GM18520 (cell line): Measurements from ENCODE around the gene DGKZ.

Source experiments
- ATAC-seq: cut with Tn5 transposase; IDR thresholded peaks from one replicate; pipeline ENCODE4 v1.9.1; 2021; ENCODE audit not compliant: unreplicated experiment

DGKZ gene

DNA sequence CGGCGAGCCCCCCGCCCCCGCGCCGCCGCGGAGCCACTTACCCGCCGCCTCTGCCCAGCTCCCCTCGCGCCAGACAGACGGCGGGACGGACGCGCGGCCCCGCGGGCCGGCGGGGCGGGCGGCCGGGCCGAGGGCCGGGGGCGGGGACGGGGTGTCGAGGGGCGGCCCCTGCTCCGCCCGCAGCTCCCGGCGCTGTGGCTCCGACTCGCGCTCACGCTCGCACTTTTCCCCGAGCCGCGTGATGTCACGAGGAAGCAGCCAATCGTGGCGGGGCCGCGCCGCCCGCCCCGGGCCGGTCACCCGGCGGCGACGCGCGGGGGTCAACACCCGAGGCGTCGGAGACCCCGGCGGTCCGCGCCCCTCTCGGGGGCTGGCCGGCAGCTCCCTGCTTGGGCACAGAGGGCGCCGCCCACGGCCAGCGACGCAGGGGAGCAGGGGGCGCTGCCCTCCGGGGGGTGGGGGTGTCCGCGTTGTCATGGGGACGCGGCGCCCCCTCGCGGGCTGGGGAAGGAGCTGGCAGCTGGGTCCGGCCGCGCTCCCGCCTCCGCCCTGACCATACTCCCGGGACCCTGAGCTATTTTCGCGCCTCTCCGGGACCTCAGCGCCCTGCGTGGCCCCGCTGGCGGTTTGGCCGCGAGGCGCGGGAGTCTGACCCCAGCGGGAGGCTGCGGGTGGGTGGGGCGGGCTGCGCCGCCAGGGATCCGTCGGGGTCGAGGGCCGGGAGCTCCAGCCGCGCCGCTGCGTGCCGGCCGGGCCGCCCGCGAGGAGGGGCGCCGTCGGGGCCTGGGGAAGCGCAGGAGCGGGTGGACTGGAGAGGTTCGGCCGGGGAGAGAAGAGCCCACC is 44.5 kb downstream of the DGKZ start, which contains the start of gene CHRM4:
CHRM4 (minus strand) TSS at position 199 of the 843 bp plus-strand sequence. CDS start 5,219 bp downstream, outside the sequence.
- no peak for ATAC-seq

DNA sequence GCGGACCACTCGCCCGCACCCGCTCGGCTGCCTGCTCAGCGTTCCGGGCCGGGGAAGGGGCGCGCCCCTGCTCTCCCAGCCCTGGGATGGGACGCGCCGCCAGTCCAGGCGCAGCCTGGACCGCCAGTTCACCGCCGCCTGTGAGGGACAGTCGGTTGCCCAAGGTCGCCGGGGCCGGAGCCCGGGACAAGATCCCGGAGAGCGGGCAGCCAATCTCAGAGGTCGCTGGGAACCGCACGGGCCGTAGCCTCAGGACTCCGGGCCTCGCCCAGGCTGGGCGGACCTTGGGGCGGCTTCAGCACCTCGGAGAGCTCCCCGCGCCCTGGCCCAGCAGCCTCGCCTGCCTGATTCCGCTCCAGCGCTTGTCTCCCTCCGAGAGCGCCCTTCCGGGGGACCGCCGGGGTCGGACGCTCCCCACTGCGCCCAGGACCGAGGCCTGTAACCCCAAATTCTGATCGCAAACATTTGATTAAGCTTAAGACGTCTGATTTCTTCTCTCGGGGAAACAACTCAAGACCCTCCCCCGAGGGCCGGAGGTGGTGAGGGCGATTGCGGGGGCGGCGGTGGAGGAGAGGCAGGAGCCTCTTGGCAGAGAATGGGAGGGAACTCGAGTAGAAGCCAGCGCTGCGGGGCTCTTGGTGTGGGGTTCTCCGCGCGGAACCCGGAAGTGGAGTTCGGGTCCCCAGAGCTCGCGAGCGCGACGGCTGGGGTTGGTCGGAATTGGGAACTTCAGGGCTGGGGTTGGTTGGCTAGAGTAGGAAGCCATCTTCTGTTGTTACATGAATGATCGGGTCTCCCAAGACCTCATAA is 45.4 kb downstream of the DGKZ start:
- peak; percentile 36 for ATAC-seq

DNA sequence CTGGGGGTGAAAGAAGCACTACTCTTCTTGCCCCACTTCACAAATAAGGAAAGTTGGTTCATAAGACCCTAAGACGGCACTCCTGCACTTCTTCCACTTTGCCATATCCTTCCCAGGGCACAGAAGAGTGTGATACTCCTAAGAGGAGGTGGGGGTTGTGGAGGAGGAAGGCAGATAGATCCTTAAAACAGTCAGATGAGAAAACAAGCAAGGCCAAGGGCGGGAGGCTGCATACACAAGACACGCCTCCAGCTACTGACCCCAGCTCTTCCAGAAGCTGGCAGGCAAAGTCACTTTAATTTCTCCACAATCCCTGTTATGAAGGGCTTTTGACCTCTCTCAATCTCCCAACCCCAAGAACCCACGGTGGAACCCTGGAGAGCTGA is 46.0 kb downstream of the DGKZ start:
- ATAC-seq, result no peak

DNA sequence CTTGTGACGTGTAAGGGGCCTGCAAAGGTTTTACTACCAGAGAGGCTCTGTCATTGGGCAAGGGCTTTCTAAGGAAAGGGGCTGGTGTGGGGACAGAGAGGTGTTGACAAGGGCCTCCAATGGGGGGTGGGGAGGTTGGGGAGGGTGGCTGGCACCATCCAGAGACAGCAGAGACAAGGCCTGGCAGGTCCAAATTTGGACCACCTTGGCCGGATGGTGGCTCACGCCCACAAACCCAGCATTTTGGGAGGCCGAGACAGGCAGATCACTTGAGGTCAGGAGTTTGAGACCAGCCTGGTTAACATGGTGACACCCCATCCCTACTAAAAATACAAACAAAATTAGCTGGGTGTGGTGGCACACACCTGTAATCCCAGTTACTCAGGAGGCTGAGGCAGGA is 46.5 kb downstream of the DGKZ start:
- no peak for ATAC-seq

DNA sequence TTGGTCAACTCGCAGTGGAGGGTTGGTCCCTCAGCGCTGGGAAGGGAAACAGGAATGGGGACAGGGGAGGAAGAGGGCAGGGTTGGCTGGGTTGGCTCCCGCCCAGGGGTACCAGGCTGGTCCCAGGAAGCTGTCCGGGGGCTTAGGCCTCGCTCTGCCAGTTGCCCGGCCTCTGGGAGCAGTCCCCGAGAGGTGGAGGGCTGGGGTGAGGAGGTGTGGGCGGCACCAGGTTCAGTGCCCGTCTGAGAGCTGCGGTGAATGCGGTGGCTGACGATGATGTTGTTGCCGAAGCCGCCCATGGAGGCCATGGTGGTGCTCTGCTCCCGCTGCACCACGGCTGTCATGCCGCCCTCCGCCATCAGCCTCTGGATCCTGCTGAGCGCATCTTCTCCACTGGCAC is 50.3 kb downstream of the DGKZ start:
- no peak for ATAC-seq

DNA sequence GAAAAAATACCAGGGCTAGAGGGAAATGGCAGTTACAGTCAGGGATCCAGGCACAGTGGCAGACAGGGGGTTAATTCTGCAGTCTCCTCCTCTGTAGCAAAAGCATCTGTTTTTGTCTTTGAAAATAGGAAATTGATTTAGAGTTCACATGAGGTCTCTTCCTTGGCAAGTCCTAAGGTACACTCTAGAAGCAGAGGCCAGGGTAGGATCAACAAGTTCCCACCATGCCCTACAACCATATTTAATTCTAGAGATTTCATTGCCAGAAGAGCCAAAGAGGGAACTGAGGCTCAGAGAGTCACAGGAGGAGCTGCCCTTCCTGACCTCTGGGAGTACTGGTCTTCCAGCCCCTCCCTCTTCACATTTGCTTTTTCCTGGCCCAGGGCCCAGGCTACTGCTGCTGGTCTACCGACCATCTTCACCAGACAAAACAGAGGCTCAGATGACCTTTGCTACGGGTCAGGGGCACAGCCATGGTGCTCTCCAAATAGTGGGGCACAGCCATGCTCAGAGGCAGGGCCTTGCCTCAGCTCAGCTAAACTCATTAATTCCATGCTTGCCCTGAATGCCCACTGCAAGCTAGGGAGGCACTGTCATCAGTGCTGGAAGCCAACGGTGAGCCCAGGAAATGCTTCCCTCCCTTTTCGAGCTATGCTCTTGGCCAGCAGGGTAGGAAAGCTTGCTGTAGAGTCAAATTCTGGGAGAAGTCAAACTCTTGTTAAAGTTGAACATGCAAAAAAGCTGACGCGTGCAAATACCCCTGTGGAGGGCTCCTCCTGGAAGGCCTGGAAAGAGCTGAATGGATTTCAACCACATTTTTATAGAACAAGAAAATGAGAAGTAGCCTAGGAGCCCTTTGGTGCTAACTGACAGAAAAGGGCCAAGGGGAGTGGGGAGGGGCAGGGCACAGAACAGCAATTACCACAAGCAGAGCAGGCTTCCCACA is 56.0 kb downstream of the DGKZ start:
- no peak for ATAC-seq

DNA sequence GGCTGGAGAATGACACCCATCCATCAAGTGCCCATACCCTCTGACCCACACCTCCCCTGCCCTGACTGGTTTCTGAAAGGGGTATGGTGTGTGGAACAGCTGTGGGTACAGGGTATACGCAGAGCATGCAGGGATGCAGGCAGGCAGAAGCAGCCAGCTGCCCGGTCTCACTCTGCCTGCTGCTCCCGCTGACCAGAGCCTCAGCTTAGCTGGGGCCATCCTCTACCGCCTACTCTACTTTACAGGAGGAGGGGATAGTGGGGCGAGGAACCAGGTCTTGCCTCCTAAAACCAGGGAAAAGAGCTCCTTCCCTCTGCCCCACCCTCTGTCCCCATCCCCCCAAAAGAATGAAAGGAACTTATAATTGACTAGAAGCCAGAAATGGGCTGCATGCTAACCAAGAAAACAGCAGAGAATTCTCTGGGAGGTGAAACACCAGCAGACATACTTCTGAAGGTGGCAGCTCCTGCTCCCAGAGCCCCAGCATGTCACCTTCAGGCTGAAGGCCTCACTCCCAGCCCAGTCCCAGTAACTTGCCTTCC is 57.3 kb downstream of the DGKZ start:
- no peak for ATAC-seq

DNA sequence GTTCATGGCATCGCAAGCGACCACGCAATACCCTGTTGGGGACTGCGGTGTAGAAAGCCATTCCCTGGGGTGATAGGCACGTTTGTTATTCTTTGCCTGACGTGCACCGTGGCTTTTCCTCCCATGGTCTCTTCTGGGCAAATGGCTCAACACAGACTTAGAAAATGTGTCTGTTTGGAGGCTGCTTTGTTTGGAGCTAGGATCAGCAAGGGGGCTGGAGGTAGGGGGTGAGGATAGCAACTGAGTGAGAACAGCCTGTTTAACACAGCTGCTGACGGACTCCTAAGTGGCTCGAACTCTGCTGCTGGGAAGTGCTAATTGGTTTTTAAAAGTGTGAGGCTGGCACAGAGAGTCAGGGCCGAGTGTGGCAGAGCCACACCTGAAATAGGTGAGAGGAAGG is 60.4 kb downstream of the DGKZ start:
- ATAC-seq, result no peak

DNA sequence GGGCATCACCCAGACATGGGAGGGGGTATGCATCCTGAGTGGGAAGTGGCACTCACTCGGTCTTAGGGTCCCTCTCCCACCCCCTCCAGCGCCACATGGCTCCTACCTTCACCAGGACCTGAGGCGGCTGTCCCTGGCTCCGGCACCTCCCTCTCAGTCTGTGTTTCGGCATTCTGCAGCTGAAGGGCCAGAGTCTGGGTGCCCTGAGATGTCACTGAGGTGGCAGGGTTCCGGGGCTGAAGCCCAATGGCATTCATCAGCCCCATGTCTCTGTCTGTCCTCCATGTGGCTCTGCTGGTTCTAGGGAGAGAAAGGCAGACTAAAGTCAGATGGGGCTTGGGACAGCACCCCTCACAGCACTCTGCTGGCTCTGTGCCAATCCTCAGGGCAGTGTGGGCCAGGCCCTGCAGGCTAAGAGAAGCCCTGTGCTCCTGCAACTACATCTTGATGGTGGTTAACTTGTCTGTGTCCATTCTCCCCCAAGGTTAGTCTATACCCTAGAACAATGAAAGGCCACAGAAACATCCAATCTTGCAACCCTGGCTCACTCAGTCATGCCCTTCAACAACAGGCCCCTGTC is 61.2 kb downstream of the DGKZ start:
- no peak for ATAC-seq

DNA sequence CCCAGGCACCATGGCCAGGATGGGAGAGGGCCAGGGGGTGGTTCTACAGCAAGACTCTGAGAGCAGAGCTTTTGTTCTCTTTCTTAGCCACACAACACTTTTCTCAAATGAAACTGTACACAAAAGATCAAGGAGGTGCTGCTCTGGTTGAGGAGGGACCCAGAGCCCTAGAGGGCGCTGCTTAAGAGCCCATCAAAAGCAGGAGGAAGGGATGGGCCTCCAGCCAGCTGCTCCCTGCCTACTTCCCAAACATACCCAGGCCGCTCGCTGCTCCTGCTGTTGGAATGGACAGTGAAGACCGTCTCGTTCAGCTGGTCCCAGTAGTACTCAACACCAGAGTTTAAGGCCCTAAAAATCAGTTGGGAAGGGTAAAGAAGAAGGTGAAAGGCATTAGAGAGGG is 62.8 kb downstream of the DGKZ start:
- ATAC-seq, result no peak

DNA sequence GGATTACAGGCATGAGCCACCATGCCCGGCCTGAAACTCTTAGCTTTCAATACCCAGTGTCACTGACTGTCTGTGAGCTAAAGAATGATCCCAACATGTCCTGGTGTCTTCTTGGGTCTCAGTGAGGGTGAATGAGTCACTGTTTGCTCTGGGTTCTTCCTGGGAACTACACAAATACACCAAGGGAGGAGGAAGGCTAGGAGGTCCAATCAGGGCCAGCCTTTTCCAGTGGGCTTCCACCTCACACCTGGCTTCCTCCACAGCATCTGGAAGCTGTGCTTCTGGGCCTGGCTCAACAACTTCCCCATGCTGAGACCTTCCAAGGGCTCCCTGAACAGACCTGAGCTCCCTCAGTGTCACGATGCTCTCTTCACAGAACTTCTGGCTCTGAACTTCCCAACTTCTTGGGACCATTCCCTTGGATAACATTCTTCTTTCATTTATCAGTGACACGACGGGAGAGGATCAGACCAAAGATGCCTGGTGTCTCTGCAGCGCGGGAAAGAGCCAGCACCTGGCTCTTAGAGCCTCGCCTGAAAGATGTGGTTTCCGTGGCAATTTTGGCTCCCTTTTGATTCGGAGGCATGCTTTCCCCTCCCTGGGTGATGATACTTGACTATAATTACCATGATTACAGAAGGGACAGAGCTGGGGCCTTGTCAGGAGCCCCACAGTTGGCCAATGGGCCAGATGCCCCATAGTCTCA is 66.7 kb downstream of the DGKZ start:
- no peak for ATAC-seq

DNA sequence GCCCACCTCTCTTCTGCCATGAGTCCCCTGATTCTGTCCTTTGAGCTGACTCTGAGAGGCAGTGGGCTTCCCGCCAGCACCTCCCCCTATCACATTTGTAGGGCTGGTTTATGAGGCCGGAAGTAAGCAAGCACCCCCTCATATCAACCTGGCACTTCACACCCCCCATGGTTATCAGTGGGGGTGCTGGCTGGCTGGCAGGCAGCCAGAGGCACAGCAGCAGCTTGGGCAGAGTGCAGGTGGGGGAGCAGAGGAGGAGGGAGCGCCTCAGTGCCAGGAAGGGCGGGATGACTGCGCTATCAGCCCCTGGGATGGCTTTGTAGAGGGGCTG is 67.2 kb downstream of the DGKZ start:
- no peak for ATAC-seq

DNA sequence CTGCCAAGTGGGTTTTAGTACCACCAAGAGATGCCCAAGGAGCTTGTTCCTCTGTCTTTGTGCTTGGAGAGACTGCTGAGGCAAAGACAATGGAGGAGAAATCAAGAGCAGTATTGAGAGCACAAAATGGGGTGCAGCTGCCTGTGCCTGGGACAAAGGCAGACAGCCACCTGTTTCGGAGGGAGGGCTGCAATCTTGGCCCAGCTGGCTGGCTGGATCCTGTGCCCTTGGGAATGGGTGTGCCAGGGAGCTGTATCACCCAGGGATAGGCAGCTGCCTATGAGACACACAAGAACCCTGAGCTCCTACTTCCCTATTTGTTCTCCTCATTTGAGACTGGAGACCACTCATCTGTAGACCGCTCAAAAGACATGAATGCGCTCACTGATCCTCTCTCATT is 67.6 kb downstream of the DGKZ start:
- ATAC-seq, result no peak

DNA sequence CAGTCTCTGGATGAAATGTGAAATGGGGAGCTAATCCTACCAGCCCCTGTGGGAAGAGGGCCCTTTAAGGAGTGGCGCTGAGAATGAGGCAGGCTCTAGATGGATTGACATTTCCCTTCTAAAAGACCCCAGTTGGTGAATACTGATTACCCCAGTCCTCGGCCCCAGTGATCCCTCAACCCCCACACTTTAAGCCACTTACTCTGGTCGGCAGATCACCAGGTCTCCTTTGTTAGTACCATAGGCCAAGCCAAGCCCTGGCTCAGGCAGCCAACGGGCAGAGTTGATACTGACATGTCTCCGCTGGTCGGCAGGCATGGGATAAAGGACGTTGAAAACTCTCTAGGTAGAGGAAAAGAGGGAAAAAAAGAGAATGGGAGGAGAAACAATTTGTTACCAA is 70.4 kb downstream of the DGKZ start:
- no peak for ATAC-seq

DNA sequence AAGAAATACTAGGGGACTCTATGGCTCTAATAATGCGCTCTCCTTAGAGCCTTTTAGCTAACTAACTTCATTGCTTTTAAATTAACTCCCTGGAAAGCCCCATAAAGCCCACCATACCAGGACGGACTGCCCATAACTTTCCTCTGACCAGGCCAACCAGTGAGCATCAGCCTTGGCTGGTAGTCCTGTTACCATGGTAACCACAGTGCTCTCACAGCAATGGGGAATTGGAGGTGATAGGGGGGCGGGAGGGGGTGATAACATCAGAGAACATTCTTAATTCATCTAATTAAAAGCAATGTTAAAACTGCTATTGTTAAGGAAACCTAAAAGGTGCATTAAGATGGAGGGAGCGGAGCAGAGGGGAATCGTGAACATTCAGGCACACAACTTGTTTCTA is 71.5 kb downstream of the DGKZ start:
- no peak for ATAC-seq

DNA sequence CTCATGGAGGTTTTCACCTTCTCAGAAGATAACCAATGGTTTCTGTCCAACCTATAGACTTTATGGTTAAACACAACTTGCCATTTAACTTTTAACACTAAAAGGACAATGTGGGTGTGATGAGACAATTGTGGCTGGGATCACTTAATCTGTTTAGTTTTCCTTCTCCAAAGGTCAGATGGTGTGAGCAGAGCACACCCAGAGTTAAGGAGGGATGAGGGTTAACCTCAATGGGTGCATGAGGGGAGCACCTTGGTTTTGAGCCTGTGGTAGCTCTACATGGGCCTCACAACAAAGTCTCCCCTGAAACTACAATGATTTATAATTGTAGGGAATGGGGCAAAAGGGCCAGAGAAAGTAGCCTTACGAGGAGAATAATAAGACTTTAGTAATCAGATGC is 73.2 kb downstream of the DGKZ start:
- ATAC-seq, result no peak

DNA sequence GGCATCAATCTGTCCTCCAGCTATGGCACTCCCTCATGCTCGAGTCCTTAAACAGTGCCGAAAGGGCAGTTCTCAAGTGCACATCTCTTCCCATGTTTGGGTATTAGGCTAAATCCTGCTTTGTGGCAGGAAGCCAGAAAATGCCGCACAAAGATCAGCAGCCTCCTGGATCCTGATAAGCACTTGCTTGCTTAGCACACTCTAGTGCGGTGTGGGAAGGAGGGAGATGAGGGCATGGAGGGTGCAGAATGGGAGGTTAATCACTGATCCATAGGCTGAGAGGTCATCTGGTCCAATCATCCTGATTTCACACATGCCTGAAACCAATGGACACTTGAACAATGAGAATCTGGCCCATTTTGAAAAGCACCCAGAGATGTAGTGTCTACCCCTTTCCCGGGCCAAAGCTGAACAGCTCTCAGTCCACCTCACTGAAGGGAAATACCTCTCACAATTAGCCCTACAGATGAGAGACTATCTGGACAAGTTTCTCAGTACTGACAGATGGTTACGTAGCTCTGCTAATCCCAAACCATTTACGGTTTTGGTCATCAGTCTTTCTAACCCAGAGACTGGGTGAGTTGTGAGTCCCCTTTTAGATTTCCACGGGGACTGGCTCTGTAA is 74.1 kb downstream of the DGKZ start:
- no peak for ATAC-seq

DNA sequence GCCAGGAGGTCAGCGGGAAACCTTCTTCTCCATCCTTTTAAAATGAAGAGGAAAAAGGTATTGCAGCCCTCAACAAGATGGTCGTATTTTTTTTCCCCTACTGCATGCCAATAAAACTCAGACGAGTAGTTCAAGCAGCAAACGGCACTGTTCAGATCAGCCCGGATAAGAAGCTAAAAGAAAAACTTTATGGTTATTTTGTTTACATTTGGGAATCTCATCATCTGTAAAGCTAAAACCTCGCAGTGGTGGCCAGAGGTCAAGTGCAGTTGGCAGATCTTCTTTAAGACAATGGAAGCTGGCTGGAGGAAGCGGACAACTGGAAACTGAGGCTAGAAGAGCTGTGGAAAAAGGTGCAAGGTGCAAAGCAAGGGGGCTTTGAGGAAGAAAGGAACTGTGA is 75.3 kb downstream of the DGKZ start:
- no peak for ATAC-seq

DNA sequence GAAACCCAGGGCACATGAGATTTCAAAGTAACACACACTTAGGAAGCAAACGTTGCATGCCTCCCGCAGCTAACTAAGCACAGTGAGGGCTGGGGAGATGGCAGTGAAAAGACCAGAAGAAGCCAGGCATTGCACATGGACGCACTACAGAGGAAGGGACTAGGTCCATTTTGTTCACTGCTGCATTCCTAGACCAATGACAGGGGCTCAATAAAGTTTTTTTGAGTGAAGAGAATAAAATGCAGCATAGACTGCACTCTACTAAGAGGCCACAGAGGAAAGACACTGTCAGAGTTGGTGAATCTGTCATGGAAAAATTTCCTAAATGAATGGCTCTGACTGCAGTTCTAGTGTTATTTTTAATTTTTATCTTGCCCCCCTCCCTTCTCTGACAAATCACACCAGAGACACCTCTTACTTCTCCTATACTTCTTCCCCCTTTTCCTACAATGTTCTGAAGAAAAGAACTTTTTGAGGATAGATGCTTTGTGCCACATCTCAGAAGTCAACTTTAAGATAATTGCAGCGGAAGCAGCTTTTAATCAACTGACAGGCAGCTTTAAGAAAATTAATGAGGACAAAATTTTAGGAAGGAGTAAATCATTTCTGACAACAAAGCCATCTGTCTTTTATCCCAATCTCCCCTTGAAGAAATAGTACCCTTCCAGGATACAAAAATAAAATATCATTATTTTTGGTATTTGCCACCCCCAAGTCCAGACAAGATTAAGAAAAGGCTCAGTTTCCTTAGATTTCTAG is 79.1 kb downstream of the DGKZ start:
- no peak for ATAC-seq
